GM23338 (cell line): ENCODE measurements around the gene TNNT2. TPM values are rescaled to one million over a fixed set of nuclear protein-coding genes. Genes with fewer than 3 reads are reported as not detected.

Source experiments
- ATAC-seq: fragments of 200-7000 bp; cut with Tn5 transposase; 3 replicates; pipeline ENCODE4 v1.9.1; 2020
- DNase-seq: peaks from one replicate; pipeline ENCODE4 v3.0.0-alpha.2; 2015; ENCODE audit warnings: low spot score
- H2AFZ ChIP-seq: fragments of 200-600 bp; sonication (generic); 2 replicates; pipeline ENCODE4 v1.8.0; 2016; ENCODE audit warnings: antibody characterized with exemption, mild to moderate bottlenecking, moderate library complexity
- H3F3A ChIP-seq: fragments of 200-600 bp; sonication (generic); replicated peaks from 2 replicates; pipeline ENCODE4 v1.8.0; 2017; ENCODE audit warnings: antibody characterized with exemption, mixed run types, low read depth
- H3K27ac ChIP-seq: fragments of 200-600 bp; sonication (generic); 2 replicates; pipeline ENCODE4 v1.6.1; 2016; ENCODE audit warnings: low read depth
- H3K27me3 ChIP-seq: fragments of 200-600 bp; sonication (generic); 2 replicates; pipeline ENCODE4 v1.8.0; 2016; ENCODE audit warnings: mild to moderate bottlenecking, mixed run types, moderate library complexity; ENCODE audit not compliant: insufficient read depth
- H3K36me3 ChIP-seq: fragments of 200-600 bp; sonication (generic); 2 replicates; pipeline ENCODE4 v1.8.0; 2016; ENCODE audit warnings: mild to moderate bottlenecking; ENCODE audit not compliant: insufficient read depth
- H3K4me1 ChIP-seq: fragments of 200-600 bp; sonication (generic); 2 replicates; pipeline ENCODE4 v1.8.0; 2016; ENCODE audit warnings: mild to moderate bottlenecking, moderate library complexity; ENCODE audit not compliant: insufficient read depth
- H3K4me2 ChIP-seq: fragments of 200-600 bp; sonication (generic); 2 replicates; pipeline ENCODE4 v1.7.1; 2017; ENCODE audit warnings: mixed run types
- H3K4me3 ChIP-seq: fragments of 200-600 bp; sonication (generic); 2 replicates; pipeline ENCODE4 v1.6.1; 2016; ENCODE audit warnings: mixed run types
- H3K79me2 ChIP-seq: fragments of 200-600 bp; sonication (generic); replicated peaks from 2 replicates; pipeline ENCODE4 v1.8.0; 2017; ENCODE audit warnings: mild to moderate bottlenecking; ENCODE audit not compliant: insufficient read depth
- H3K9me2 ChIP-seq: fragments of 200-600 bp; sonication (generic); 2 replicates; pipeline ENCODE4 v1.8.0; 2017; ENCODE audit not compliant: insufficient read depth
- H4K20me1 ChIP-seq: fragments of 200-600 bp; sonication (generic); replicated peaks from 2 replicates; pipeline ENCODE4 v1.8.0; 2017; ENCODE audit warnings: mild to moderate bottlenecking; ENCODE audit not compliant: insufficient read depth
- H3K27ac Mint-ChIP-seq: 2 replicates; pipeline ENCODE4 v1.8.0; 2020; ENCODE audit warnings: inconsistent platforms, mild to moderate bottlenecking, moderate library complexity, mixed read lengths
- H3K27me3 Mint-ChIP-seq: 3 replicates; pipeline ENCODE4 v1.8.0; 2022; ENCODE audit warnings: low read depth, mild to moderate bottlenecking, moderate library complexity, mixed read lengths, inconsistent platforms; ENCODE audit not compliant: insufficient read depth, poor library complexity
- H3K36me3 Mint-ChIP-seq: 3 replicates; pipeline ENCODE4 v1.8.0; 2021; ENCODE audit warnings: low read depth, mild to moderate bottlenecking, inconsistent platforms, moderate library complexity, mixed read lengths
- H3K4me1 Mint-ChIP-seq: 3 replicates; pipeline ENCODE4 v1.8.0; 2020; ENCODE audit warnings: mild to moderate bottlenecking, inconsistent platforms, mixed read lengths
- H3K4me3 Mint-ChIP-seq: 3 replicates; pipeline ENCODE4 v1.8.0; 2021; ENCODE audit warnings: moderate library complexity, mild to moderate bottlenecking, inconsistent platforms, mixed read lengths
- H3K9me3 Mint-ChIP-seq: 3 replicates; pipeline ENCODE4 v1.8.0; 2020; ENCODE audit warnings: moderate library complexity, mild to moderate bottlenecking, inconsistent platforms, mixed read lengths
- CREB1 ChIP-seq: fragments of 250-450 bp; sonication (Bioruptor Pico); IDR thresholded peaks from 2 replicates; pipeline ENCODE4 v1.5.0; 2020; ENCODE audit warnings: low read depth, mild to moderate bottlenecking, moderate library complexity
- EZH2 ChIP-seq: fragments of 200-600 bp; sonication (generic); IDR thresholded peaks from one replicate; pipeline ENCODE4 v1.8.0; 2017; ENCODE audit warnings: antibody characterized with exemption, mild to moderate bottlenecking, low read depth; ENCODE audit not compliant: unreplicated experiment
- EZH2phosphoT487 ChIP-seq: fragments of 200-600 bp; sonication (generic); IDR thresholded peaks from one replicate; pipeline ENCODE4 v1.8.1; 2018; ENCODE audit warnings: antibody characterized with exemption; ENCODE audit not compliant: unreplicated experiment
- JUNB ChIP-seq: IDR thresholded peaks from one replicate; pipeline ENCODE4 v1.6.1; 2016; ENCODE audit warnings: antibody characterized with exemption; ENCODE audit not compliant: unreplicated experiment
- NANOG ChIP-seq: IDR thresholded peaks from 2 replicates; pipeline ENCODE4 v1.6.1; 2016; ENCODE audit warnings: antibody characterized with exemption, borderline replicate concordance
- POLR2AphosphoS5 ChIP-seq: IDR thresholded peaks from 2 replicates; pipeline ENCODE4 v1.6.1; 2016; ENCODE audit warnings: antibody characterized with exemption, low read depth
- STAT1 ChIP-seq: IDR thresholded peaks from one replicate; pipeline ENCODE4 v1.6.1; 2016; ENCODE audit warnings: antibody characterized with exemption; ENCODE audit not compliant: unreplicated experiment
- ZNF114 ChIP-seq: fragments of 250-450 bp; sonication (Bioruptor Pico); IDR thresholded peaks from 2 replicates; pipeline ENCODE4 v1.5.0; 2020; ENCODE audit warnings: mild to moderate bottlenecking, moderate library complexity
- ZNF331 ChIP-seq: fragments of 250-450 bp; sonication (Bioruptor Pico); IDR thresholded peaks from 2 replicates; pipeline ENCODE4 v1.5.0; 2020; ENCODE audit warnings: low read depth, mild to moderate bottlenecking, moderate library complexity
- polyA plus RNA-seq: library from polyadenylated mRNA; unstranded; fragments of >200 nt; fragmentation: Nextera tagmentation; extraction: Ambion mirVana; gene quantifications from 2 replicates; pipeline ENCODE4 v1.2.1, GENCODE V29; 2016
- total RNA-seq: library from RNA; depleted of rRNA; stranded (reverse); fragments of >200 nt; shearing (Covaris generic); gene quantifications from 2 replicates; pipeline ENCODE4 v1.2.3, GENCODE V29; 2014
- TF ChIP-seq, protein P1 (sequence below), 2 experiments: fragments of 200-600 bp in 1 of 2; sonication (generic) in 1 of 2; conservative IDR thresholded peaks; 2 replicates each; pipeline versions ENCODE4 v1.5.1 to v1.6.1; 2016 to 2017; ENCODE audit warnings: antibody characterized with exemption in 2 of 2, low read depth in 2 of 2, mild to moderate bottlenecking in 2 of 2, moderate library complexity in 1 of 2
- TF ChIP-seq, protein P2 (sequence below): IDR thresholded peaks from 2 replicates; pipeline ENCODE4 v1.6.1; 2016; ENCODE audit warnings: antibody characterized with exemption
- TF ChIP-seq, protein P3 (sequence below): IDR thresholded peaks from one replicate; pipeline ENCODE4 v1.6.1; 2018; ENCODE audit warnings: antibody characterized with exemption; ENCODE audit not compliant: unreplicated experiment

TNNT2 gene
- total and polyA plus RNA-seq, 2 experiments from 2014 or later: 7.5 to 19.1 TPM

DNA sequence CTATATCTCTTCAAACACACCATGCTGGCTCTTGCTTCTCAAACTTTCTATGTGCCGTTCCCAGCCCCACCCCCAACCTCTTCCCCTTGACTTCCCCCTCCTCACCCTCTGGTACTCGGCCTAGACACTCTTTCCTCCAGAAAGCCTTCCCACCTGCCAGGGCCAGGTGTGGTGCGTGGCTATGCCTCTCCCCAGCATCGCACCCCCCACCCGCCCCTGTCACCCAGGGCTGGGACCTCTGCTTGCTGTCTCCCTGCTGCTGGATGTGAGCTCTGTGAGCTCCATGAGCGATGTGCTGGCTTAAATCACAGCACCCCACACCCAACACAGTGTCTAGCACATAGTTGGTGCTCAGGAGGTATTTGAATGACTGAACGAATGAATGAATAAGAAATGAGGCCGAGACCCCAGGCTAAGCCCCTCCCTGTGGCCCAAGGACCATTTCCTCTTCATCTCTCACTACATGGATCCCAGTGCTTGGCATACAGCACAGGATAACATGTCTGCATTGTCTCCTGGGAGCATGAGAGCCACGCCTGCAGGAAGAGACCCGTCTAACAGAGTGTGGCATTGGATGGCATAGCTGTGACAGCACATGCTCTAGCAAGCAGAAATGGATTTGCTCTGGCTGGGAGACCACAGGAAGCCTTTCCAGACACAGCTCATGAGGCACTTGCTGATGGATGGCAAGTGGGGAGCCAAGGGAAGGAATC, 19.7 kb downstream of the TNNT2 start:
- Histone ChIP-seq H3K9me2 (no peaks in the 10 kb centered on the region), H3K4me1 (peaks cover 9% of the 10 kb centered on the region), H2AFZ (no peak overlapping the region), H3K27me3 (no peaks in the 10 kb centered on the region), H3F3A (no peaks in the 10 kb centered on the region), H3K27ac (no peak overlapping the region), H3K79me2 (no peaks in the 10 kb centered on the region), H3K36me3 (no peaks in the 10 kb centered on the region), H3K4me2 (no peak overlapping the region), H3K4me3 (no peak overlapping the region), H4K20me1 (no peaks in the 10 kb centered on the region)
- Mint-ChIP-seq H3K4me3 (no peak overlapping the region), H3K36me3 (no peaks in the 10 kb centered on the region), H3K4me1 (peaks cover 27% of the 10 kb centered on the region), H3K27me3 (peaks cover 24% of the 10 kb centered on the region), H3K9me3 (no peaks in the 10 kb centered on the region), H3K27ac (no peak overlapping the region)
- TF ChIP-seq, protein P1, sequence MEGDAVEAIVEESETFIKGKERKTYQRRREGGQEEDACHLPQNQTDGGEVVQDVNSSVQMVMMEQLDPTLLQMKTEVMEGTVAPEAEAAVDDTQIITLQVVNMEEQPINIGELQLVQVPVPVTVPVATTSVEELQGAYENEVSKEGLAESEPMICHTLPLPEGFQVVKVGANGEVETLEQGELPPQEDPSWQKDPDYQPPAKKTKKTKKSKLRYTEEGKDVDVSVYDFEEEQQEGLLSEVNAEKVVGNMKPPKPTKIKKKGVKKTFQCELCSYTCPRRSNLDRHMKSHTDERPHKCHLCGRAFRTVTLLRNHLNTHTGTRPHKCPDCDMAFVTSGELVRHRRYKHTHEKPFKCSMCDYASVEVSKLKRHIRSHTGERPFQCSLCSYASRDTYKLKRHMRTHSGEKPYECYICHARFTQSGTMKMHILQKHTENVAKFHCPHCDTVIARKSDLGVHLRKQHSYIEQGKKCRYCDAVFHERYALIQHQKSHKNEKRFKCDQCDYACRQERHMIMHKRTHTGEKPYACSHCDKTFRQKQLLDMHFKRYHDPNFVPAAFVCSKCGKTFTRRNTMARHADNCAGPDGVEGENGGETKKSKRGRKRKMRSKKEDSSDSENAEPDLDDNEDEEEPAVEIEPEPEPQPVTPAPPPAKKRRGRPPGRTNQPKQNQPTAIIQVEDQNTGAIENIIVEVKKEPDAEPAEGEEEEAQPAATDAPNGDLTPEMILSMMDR (conservative IDR thresholded peaks at IDR 0.05; ENCODE audit: low read depth in 2 of 2): no peak
- TF ChIP-seq CREB1 (CRISPR knock-in tag): no peak
- no peak for ATAC-seq
- DNase-seq: no peak

DNA sequence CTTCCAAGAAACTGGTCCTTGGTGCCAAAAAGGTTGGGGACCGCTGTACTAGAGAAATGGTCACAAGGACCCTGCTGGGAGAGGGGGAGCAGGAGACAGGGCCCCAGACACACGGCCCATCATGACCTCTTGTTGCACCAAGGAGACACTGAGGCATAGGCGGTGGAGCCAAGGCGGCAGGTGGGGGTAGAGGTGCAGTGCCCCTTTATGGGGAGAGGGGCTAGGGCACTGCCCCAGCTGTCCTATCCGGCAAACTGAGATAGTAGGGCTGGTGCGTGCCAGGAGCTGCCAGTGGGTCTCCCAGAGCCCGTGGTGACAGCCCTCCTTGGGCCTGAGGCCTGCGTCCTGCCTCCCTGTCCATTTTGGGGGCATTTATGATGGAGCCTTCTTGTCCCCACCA, 20.3 kb downstream of the TNNT2 start:
- no peak overlapping the region for H2AFZ ChIP-seq
- no peak overlapping the region for H3K27ac Mint-ChIP-seq
- no peak for ATAC-seq
- H3K27me3 Mint-ChIP-seq: peaks cover 24% of the 10 kb centered on the region
- no peaks in the 10 kb centered on the region for H3K79me2 ChIP-seq
- H3K4me3 Mint-ChIP-seq: no peak overlapping the region
- H3K4me1 Mint-ChIP-seq: peaks cover 23% of the 10 kb centered on the region
- peaks cover 5% of the 10 kb centered on the region for H3K4me1 ChIP-seq
- H3K9me2 ChIP-seq: no peaks in the 10 kb centered on the region
- no peaks in the 10 kb centered on the region for H3K9me3 Mint-ChIP-seq
- H3K4me3 ChIP-seq: no peak overlapping the region
- no peaks in the 10 kb centered on the region for H3F3A ChIP-seq
- H3K27me3 ChIP-seq: no peaks in the 10 kb centered on the region
- no peaks in the 10 kb centered on the region for H3K36me3 Mint-ChIP-seq
- no peaks in the 10 kb centered on the region for H3K36me3 ChIP-seq
- DNase-seq: no peak
- H3K4me2 ChIP-seq: no peak overlapping the region
- H4K20me1 ChIP-seq: no peaks in the 10 kb centered on the region
- no peak overlapping the region for H3K27ac ChIP-seq
- TF ChIP-seq JUNB (no peak), ZNF331 (no peak), CREB1 (CRISPR knock-in tag) (no peak), ZNF114 (CRISPR knock-in tag) (no peak), POLR2AphosphoS5 (no peak), EZH2phosphoT487 (no peak), NANOG (no peak), EZH2 (no peak), STAT1 (no peak)
- TF ChIP-seq, protein P1 (conservative IDR thresholded peaks at IDR 0.05; ENCODE audit: low read depth in 2 of 2): no peak
- TF ChIP-seq, protein P2, sequence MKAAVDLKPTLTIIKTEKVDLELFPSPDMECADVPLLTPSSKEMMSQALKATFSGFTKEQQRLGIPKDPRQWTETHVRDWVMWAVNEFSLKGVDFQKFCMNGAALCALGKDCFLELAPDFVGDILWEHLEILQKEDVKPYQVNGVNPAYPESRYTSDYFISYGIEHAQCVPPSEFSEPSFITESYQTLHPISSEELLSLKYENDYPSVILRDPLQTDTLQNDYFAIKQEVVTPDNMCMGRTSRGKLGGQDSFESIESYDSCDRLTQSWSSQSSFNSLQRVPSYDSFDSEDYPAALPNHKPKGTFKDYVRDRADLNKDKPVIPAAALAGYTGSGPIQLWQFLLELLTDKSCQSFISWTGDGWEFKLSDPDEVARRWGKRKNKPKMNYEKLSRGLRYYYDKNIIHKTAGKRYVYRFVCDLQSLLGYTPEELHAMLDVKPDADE: no peak
- TF ChIP-seq, protein P3, sequence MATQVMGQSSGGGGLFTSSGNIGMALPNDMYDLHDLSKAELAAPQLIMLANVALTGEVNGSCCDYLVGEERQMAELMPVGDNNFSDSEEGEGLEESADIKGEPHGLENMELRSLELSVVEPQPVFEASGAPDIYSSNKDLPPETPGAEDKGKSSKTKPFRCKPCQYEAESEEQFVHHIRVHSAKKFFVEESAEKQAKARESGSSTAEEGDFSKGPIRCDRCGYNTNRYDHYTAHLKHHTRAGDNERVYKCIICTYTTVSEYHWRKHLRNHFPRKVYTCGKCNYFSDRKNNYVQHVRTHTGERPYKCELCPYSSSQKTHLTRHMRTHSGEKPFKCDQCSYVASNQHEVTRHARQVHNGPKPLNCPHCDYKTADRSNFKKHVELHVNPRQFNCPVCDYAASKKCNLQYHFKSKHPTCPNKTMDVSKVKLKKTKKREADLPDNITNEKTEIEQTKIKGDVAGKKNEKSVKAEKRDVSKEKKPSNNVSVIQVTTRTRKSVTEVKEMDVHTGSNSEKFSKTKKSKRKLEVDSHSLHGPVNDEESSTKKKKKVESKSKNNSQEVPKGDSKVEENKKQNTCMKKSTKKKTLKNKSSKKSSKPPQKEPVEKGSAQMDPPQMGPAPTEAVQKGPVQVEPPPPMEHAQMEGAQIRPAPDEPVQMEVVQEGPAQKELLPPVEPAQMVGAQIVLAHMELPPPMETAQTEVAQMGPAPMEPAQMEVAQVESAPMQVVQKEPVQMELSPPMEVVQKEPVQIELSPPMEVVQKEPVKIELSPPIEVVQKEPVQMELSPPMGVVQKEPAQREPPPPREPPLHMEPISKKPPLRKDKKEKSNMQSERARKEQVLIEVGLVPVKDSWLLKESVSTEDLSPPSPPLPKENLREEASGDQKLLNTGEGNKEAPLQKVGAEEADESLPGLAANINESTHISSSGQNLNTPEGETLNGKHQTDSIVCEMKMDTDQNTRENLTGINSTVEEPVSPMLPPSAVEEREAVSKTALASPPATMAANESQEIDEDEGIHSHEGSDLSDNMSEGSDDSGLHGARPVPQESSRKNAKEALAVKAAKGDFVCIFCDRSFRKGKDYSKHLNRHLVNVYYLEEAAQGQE: no peak
